Activated naive CD8-positive, alpha-beta T cell treated with anti-CD3 and anti-CD28 coated beads, Interleukin-2, amount 50 U/mL, for 24 hours (primary cell): ENCODE data around the gene APC2.

Experiments
- ATAC-seq: fragments of 150-1000 bp; cut with Tn5 transposase; one replicate; pipeline ENCODE4 v1.10.0; 2021
- DNase-seq: peaks from one replicate; pipeline ENCODE4 v3.0.0; 2021
- H3K27ac Mint-ChIP-seq: one replicate; pipeline ENCODE4 v1.8.0; 2021; ENCODE audit warnings: mild to moderate bottlenecking, mixed read lengths
- H3K27me3 Mint-ChIP-seq: one replicate; pipeline ENCODE4 v1.8.0; 2021; ENCODE audit warnings: mixed read lengths
- H3K36me3 Mint-ChIP-seq: one replicate; pipeline ENCODE4 v1.8.0; 2021; ENCODE audit warnings: low read depth, mixed read lengths
- H3K4me1 Mint-ChIP-seq: one replicate; pipeline ENCODE4 v1.8.0; 2021; ENCODE audit warnings: mixed read lengths
- H3K4me3 Mint-ChIP-seq: one replicate; pipeline ENCODE4 v1.8.0; 2021; ENCODE audit warnings: mild to moderate bottlenecking, moderate library complexity, mixed read lengths
- H3K9me3 Mint-ChIP-seq: one replicate; pipeline ENCODE4 v1.8.0; 2021; ENCODE audit warnings: mixed read lengths

Gene APC2, protein sequence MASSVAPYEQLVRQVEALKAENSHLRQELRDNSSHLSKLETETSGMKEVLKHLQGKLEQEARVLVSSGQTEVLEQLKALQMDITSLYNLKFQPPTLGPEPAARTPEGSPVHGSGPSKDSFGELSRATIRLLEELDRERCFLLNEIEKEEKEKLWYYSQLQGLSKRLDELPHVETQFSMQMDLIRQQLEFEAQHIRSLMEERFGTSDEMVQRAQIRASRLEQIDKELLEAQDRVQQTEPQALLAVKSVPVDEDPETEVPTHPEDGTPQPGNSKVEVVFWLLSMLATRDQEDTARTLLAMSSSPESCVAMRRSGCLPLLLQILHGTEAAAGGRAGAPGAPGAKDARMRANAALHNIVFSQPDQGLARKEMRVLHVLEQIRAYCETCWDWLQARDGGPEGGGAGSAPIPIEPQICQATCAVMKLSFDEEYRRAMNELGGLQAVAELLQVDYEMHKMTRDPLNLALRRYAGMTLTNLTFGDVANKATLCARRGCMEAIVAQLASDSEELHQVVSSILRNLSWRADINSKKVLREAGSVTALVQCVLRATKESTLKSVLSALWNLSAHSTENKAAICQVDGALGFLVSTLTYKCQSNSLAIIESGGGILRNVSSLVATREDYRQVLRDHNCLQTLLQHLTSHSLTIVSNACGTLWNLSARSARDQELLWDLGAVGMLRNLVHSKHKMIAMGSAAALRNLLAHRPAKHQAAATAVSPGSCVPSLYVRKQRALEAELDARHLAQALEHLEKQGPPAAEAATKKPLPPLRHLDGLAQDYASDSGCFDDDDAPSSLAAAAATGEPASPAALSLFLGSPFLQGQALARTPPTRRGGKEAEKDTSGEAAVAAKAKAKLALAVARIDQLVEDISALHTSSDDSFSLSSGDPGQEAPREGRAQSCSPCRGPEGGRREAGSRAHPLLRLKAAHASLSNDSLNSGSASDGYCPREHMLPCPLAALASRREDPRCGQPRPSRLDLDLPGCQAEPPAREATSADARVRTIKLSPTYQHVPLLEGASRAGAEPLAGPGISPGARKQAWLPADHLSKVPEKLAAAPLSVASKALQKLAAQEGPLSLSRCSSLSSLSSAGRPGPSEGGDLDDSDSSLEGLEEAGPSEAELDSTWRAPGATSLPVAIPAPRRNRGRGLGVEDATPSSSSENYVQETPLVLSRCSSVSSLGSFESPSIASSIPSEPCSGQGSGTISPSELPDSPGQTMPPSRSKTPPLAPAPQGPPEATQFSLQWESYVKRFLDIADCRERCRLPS (N-terminal part only)

DNA sequence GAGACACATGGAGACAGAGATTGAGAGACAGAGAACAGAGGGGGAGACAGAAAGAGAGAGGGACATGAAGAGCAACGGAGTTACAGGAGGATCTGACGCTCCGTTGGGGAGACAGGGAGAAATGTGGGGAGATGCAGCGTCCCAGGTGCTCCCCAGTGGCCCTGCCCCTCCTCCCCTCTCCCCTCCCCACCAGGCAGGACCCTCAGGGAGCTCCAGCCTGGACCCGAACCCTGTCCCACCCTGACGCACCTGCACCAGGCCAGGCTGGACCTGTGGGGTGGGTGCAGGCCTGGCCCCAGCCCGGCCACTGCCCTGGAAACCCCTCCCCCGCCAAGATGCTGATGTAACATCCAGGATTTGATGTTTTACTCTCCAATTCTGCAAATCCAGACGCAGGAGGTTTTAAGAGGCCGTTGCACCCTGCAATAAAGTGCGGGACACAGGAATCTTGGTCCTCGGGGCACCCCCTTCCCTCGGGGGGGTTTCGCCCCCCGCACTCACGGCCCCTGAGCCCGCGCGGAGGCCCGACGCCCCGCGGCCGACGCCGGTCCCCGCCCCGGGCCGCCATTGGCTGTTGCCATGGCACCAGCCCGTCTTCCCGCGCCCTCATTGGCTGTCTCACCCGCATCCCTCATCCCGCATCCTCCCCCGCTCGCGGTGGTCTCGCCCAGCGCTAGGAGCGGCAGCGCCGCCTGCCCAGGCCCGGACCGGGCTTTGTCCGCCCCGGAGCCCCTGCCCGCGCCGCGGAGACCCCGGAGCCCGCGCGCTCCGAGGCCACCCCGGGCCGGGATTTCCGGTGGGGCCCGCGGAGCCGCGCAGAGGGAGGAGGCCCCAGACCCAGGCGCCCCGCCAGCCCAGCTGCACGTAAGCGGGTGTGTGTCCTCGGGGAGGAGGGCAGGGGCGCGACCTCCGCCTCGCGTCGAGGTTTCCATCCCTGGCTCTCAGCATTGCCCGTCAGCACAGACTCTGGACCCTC lies at the start of gene APC2:
Gene APC2, plus strand, starts transcription at position 655 of the 976 bp plus-strand sequence. CDS start 2,881 bp downstream, outside the sequence.
- peak; percentile 38 for DNase-seq
- Mint-ChIP-seq H3K4me3 (peak within 1 kb of the TSS; percentile 22), H3K9me3 (no peaks in the 10 kb centered on the region), H3K27ac (no peak within 1 kb of the TSS), H3K27me3 (peaks cover 56% of the 10 kb centered on the region), H3K36me3 (no peaks in the 10 kb centered on the region), H3K4me1 (peaks cover 12% of the 10 kb centered on the region)
- no peak for ATAC-seq

DNA sequence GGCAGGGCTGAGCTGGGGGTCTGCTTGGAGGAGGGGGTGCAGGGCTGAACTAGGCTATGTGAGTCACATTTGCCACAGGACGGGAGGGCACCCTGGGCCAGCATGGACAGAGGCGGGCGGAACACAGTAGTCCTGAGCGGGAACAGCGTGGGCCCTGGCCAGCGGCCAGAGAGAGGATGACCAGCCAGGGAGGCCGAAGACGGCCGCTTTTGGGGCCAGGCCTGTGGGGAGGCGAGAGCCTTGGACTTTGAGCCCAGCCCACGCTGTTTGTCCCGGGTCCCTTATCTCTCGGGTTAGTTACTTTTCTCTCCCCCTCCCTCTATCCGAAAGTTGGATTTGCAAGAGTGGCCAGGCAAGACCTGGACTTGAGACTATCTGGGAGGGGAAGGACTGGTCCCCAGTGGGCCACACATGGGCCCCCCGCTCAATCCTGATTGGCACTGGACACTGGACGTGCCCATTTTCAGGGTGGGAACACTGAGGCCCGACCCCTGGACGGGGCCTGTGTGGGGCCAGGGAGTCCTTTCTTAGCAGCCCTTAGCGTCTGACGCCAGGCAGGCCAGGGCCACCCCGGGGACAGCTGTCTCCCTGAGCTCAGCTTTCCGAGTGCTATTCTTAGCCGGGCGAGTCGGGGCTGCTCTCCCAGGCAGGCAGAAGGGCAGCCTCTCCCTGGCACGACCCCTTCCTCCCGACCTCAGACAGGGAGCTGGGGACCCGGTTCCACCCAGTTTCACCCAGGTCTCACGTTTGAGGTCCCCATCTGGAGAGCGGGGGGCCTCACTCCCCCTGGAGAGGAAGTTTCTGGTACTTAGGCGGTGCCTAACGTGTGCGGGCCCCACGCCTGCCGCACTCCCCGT lies 49.4 kb upstream of the APC2 start:
- Mint-ChIP-seq H3K27ac (no peak overlapping the region), H3K4me1 (peaks cover 16% of the 10 kb centered on the region), H3K27me3 (peaks cover 5% of the 10 kb centered on the region), H3K9me3 (no peaks in the 10 kb centered on the region), H3K36me3 (no peaks in the 10 kb centered on the region), H3K4me3 (peak overlapping the region; percentile 69)
- ATAC-seq (no peak), DNase-seq (no peak)

DNA sequence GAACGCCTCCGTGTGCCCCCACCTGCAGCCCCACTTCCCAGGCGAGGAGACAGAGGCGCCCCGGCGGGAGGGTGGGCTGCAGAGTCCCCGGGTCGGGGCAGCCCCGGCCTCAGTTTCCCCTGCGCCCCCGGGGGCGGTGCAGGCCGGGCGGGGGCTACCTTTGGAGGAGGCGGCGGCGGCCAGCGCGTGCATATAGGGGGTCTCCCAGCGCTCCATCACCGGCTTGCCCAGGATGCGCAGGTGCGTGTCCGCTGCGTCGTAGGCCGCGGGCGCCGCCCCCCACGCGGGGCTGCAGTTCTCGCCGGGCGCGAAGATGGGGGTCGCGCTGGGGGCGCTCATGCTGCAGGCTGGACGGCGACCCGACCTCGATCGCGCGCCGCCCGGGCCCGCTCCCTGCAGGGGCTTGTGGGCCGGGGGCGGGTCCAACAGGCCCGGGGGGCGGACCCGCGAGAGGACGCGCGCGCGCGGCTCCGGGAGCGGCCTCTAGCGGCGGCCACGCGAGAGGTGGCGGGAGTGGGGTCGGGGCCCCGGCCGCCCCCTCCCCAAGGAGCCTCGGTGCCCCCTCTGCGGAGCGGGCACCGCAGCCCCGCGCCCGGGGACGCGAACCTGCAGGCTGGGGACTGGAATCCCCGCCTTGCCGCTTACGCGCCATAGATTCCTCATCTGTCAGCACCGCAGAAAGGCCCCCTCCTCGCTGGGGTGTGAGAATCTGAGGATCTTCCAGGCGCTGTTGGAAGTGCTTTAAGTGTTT lies 48.6 kb upstream of the APC2 start, which contains the start of gene GAMT:
Gene GAMT, minus strand, starts transcription at position 405 of the 751 bp plus-strand sequence. Its CDS starts 66 bp downstream, at position 339.
- Mint-ChIP-seq H3K4me3 (peak within 1 kb of the TSS; percentile 69), H3K4me1 (peaks cover 14% of the 10 kb centered on the region), H3K36me3 (no peaks in the 10 kb centered on the region), H3K9me3 (no peaks in the 10 kb centered on the region), H3K27me3 (peaks cover 5% of the 10 kb centered on the region), H3K27ac (no peak within 1 kb of the TSS)
- DNase-seq, result peak; percentile 65
- peak; percentile 48 for ATAC-seq

DNA sequence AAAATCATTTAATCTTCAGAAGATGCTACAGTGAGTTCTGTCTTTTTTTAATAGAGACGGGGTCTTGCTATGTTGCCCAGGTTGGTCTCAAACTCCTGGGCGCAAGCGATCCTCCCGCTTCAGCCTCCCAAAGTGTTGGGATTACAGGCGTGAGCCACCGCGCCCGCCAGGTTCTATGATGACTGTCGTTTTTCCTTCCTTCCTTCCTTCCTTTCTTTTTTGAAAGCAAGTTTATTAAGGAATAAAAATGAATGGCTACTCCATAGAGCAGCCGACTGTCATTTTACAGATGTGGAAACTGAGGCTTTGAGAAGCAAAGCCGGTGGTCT lies 48.1 kb upstream of the APC2 start:
- Mint-ChIP-seq H3K9me3 (no peaks in the 10 kb centered on the region), H3K27ac (no peak overlapping the region), H3K4me3 (peak overlapping the region; percentile 48), H3K4me1 (peaks cover 17% of the 10 kb centered on the region), H3K27me3 (peaks cover 5% of the 10 kb centered on the region), H3K36me3 (no peaks in the 10 kb centered on the region)
- DNase-seq, result no peak
- no peak for ATAC-seq

DNA sequence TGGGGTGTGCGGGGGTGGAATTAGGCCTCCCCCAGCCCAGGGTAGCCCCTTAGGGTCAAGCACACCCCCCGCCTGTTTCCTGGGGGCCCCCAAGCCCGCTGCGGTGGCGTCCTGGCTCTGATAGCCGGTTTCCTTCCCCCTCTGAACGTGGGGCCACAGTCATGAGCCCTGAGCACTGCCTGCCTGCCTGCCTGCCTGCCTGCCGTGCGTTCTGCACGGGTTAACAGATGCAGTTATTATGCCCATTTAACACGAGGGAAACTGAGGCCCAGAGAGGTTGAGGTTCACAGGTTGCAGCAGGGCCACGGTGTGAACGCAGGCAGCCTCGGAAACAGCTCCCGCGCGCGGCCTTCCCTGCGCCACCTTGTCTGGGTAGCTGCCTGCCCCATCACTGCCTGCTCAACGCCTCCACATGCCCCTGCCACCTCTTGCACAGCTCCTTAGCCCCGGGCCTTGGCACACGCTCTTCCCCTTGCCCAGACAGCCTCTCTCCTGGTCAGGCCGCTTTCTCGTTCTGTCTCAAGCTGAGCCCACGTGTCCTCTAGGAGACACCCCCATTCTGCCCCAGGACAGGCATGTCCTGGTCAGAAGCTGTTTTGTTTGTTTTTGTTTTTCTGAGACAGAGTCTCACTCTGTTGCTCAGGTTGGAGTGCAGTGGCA lies 47.4 kb upstream of the APC2 start:
- peaks cover 5% of the 10 kb centered on the region for H3K27me3 Mint-ChIP-seq
- peaks cover 17% of the 10 kb centered on the region for H3K4me1 Mint-ChIP-seq
- peak overlapping the region; percentile 33 for H3K4me3 Mint-ChIP-seq
- DNase-seq, result no peak
- H3K27ac Mint-ChIP-seq, result no peak overlapping the region
- no peak for ATAC-seq
- no peaks in the 10 kb centered on the region for H3K36me3 Mint-ChIP-seq
- H3K9me3 Mint-ChIP-seq, result no peaks in the 10 kb centered on the region

DNA sequence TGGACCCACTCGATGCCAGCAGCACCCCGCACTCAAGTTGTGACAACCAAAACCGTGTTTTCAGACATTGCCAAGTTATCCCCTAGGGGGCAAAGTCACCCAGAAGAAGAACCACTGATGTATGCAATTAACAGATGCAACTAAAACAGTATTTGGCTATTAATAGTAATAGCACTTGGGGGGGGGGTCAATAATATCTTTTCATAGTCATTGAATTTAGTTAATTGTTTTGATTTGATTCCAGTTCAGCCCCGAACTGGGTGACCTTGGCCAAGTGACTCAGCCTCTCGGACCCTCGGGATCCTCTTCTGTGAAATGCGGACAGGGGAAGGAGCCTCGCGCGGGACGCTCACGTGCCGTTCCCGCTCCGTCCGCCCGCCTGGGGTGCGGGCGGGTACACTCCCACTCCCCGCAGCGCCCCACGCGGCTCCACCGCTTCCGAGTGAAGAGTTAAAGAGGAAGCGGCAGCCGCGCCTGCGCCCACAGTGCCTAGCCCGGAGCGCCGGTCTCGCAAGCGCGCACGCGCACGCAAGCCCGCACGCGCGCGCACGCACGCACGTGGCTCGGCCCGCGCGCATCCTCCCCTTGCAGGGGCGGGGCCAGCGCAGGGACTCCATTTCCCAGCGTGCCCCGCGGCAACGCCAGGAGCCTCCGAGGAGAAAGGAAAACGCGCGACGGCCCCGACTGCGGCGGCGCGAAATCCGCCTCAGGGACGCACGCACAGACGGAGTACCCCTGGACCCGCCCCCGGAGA lies 43.0 kb upstream of the APC2 start:
- ATAC-seq (peak; percentile 85), DNase-seq (peak; percentile 100)
- H3K36me3 Mint-ChIP-seq, result peaks cover 24% of the 10 kb centered on the region
- H3K27me3 Mint-ChIP-seq, result peaks cover 5% of the 10 kb centered on the region
- H3K4me1 Mint-ChIP-seq, result peaks cover 47% of the 10 kb centered on the region
- peak overlapping the region; percentile 72 for H3K4me3 Mint-ChIP-seq
- H3K9me3 Mint-ChIP-seq, result no peaks in the 10 kb centered on the region
- peak overlapping the region; percentile 59 for H3K27ac Mint-ChIP-seq

DNA sequence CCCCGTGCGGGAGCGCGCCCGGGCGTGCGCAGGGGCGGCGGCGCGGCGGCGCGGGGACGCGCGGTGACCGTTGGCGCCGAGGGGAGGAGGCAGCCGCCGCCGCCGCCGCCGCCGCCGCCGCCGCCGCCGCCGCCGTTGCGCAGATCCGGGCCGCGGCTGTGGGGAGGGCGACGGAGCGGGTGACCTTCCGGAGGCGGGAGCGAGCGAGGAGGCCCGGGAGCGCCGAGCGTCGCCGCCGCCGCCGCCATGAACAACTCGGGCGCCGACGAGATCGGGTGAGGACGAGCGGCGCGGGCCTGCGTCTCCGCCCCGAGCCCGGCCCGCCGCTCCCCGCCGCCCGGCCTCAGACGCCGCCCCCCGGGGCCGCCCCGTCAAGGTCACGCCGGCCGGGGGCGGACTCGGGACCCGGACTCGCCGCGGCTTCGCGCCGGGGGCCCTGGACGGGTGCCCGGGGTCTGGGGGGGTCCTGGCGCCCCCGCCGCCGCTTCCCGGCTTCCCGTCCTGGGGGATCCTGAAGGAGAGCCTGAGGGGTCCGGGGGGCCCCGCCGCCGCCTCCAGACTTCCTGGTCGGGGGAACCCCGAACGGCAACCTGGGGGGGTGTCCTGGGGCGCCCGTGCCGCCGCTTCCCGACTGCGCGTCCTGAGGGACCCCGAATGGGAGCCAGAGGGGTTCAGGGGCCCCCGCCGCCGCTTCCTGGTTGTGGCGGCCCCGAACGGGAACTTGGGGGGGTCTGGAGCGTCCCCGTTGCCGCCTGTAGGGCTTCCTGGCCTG lies 42.2 kb upstream of the APC2 start, which contains the start of gene DAZAP1:
Gene DAZAP1, plus strand, starts transcription at position 59 of the 772 bp plus-strand sequence. Its CDS starts 188 bp downstream, at position 247.
- Mint-ChIP-seq H3K4me1 (peaks cover 51% of the 10 kb centered on the region), H3K36me3 (peaks cover 25% of the 10 kb centered on the region), H3K27me3 (peaks cover 5% of the 10 kb centered on the region), H3K4me3 (peak within 1 kb of the TSS; percentile 90), H3K27ac (peak within 1 kb of the TSS; percentile 59), H3K9me3 (no peaks in the 10 kb centered on the region)
- ATAC-seq (peak; percentile 11), DNase-seq (peak; percentile 39)

DNA sequence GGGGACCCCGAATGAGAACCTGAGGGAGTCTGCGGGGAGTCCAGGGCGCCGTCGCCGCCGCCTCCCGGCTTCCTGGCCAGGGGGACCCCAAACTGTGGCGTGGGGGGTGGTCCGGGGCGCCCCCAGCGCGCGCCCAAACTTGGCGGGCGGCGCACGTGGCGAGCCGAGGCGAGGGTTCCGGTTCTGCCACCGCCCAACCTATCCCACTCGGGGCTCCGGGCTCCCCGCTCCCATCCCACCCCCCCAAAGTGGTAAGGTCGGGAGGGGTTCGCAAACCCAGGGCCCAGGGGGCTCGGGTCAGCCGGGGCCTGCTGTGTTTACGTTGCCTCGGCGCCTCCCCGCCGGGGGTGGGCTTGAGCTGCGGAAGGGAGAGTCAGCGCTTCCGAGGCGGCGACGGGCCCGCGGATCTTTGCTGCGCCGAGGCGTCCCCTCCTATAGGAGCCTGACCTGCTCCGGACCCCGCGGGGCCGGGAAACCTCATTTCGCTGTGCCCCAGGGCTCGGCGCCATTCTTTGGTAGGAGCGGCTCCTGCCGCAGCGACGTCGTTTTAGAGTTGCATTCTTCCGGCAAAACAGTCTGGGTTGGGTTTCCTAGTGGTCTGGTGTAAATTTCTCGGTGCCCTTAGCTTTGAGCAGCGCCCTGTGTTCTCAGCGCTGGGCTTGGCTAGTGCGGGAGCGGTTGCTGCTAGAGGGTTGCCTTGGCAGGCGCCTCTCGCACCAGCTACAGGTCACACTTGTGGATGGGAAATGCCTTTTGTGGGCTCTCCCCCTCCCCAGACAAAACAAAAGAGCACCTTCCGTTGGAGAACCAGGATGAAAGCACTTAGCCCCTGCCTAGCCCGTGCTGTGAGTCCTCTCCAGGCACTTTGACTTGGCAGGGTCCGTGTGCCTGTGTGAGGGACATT lies 41.4 kb upstream of the APC2 start:
- H3K27me3 Mint-ChIP-seq, result no peaks in the 10 kb centered on the region
- H3K36me3 Mint-ChIP-seq, result peaks cover 30% of the 10 kb centered on the region
- DNase-seq (peak; percentile 63), ATAC-seq (no peak)
- no peaks in the 10 kb centered on the region for H3K9me3 Mint-ChIP-seq
- peak overlapping the region; percentile 90 for H3K4me3 Mint-ChIP-seq
- H3K4me1 Mint-ChIP-seq, result peaks cover 55% of the 10 kb centered on the region
- H3K27ac Mint-ChIP-seq, result peak overlapping the region; percentile 93

DNA sequence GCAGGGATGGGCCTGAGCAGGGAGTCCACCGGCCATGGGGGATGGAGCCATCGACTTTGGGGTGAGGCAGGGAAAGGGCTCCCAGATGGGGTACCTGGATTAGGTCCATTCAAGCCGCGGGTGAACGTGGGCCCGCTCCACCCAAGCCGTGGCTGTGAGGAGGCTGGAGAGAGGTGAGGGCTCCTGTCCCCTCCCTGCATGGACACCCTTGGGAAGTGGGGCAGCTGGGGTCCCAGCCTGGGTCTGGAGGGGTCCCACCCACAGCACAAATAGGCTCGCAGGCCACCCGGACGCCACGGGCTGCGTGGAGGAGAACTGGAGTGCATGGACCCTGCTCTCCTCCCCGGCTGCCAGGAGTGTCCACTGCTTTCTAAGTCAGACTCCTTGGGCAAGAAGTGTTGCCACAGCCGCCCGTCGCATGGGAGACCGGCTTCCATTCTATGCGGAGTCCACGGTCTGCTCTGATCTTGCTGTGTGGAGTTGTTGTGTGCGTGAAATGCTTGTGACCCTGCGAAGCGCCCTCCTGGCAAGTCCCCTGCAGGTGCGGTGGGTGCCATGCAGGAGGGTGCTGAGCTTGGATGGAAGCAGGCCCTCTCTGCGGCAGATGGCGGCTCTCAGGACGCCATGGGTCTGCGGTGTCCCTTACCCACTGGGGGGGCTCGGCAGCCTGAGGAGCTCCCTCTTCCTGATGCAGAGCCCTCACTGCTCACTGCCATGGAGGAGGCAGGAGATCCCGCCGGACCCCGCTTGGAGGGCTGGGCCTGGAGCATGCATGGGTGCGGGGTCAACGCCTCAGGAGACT lies 40.5 kb upstream of the APC2 start:
- no peak for ATAC-seq
- Mint-ChIP-seq H3K4me3 (peak overlapping the region; percentile 90), H3K27me3 (no peaks in the 10 kb centered on the region), H3K36me3 (peaks cover 32% of the 10 kb centered on the region), H3K4me1 (peaks cover 63% of the 10 kb centered on the region), H3K27ac (peak overlapping the region; percentile 93), H3K9me3 (no peaks in the 10 kb centered on the region)
- no peak for DNase-seq
